A549 treated with DMSO at 1 μM for 4 hours (cell line): Measurements from ENCODE around the gene DCBLD2. TPM values are rescaled to one million over a fixed set of nuclear protein-coding genes. Genes with fewer than 3 reads are reported as not detected.

Experiments
- total RNA-seq: library from RNA; stranded (reverse); fragments of 200-300 nt; extraction: Qiagen RNA extraction; gene quantifications from 5 replicates; pipeline ENCODE4 v1.2.3, GENCODE V29; 2022; ENCODE audit warnings: low read depth

Gene DCBLD2, protein sequence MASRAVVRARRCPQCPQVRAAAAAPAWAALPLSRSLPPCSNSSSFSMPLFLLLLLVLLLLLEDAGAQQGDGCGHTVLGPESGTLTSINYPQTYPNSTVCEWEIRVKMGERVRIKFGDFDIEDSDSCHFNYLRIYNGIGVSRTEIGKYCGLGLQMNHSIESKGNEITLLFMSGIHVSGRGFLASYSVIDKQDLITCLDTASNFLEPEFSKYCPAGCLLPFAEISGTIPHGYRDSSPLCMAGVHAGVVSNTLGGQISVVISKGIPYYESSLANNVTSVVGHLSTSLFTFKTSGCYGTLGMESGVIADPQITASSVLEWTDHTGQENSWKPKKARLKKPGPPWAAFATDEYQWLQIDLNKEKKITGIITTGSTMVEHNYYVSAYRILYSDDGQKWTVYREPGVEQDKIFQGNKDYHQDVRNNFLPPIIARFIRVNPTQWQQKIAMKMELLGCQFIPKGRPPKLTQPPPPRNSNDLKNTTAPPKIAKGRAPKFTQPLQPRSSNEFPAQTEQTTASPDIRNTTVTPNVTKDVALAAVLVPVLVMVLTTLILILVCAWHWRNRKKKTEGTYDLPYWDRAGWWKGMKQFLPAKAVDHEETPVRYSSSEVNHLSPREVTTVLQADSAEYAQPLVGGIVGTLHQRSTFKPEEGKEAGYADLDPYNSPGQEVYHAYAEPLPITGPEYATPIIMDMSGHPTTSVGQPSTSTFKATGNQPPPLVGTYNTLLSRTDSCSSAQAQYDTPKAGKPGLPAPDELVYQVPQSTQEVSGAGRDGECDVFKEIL
- 219 to 325 TPM (median 298 TPM) in 5 replicates for total RNA-seq

DNA sequence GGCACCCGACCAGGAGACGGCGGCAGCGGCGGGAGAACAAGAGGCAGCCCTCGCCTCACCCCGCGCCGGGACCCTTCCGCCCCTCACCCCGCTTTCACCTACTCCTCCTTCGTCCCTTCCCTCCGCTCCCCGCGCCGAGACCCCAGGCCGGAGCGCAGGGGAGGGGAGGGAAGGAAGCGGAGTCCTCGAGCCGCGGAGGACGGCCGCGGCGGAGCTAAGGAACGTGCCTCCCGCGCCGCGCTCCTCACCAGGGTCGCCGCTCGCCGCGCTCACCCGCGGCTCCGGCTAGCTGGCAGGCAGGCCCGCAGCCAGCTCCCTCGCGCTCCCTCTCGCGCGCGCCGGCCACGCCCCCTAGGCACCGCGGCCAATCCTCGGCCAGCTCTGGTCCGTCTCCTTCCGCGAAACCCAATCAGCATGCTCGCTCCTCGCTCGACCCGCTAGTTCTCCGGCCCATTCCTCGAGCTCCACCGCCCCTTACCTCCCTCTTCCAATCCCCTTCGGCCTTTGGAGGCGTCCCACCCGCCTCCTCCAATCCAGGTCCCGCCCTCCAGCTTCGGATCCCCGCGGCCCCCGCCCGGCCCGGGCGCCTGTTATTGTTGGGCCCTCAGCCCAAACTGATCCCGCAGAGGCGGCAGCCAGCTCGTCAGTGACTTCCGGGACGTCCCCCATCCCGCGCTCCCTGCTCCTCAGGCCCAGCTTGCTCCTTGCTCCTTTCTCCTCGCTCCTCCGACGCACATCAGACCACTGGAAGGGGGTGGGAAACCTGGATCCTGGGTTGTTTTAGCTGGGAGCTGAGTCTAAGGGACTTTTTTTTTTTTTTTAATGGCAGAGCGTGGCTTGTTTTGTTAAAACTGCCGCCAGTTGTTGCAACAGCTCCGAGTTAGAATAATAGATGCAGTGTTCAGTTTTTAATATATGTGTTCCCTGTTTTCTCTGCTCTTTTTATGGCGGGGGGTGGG is at the start of gene DCBLD2:
Gene DCBLD2 (minus strand): TSS at position 304 of the 959 bp plus-strand sequence. CDS start 369 bp downstream, outside the sequence.

DNA sequence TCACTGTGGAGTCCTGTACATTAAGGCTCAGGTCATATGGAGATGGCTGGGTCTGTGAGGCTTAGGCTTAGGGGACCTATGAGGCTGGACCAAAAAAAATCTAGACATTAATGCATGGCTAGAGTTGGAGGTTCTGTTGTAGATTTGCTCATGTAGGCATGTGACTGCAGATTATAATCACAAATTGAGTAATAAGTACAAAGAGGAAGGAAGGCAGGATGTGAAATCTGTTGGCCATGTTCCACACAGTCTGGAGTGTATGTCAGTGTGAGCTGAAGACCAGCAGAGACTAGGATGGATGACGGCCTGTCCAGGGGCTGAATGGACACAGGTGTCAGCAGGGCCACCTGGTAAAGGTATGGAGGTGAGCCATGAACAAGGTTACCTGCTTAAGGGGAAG is 138.4 kb downstream of the DCBLD2 start, which contains the start of gene ST3GAL6:
Gene ST3GAL6 (plus strand): TSS at position 265 of the 400 bp plus-strand sequence. CDS start 5,101 bp downstream, outside the sequence.

Other genes with a start within 250 kb of the DCBLD2 start
- 0.69 to 0.82 TPM (median 0.71 TPM) in 5 replicates for gene ST3GAL6, start 138.4 kb downstream of the DCBLD2 start, total RNA-seq